DOHH2 (cell line): Measurements from ENCODE around the gene ANKRD55.

Source experiments
- CTCF ChIP-seq: fragments of 200-600 bp; sonication (generic); IDR thresholded peaks from one replicate; pipeline ENCODE4 v1.5.1; 2014; ENCODE audit warnings: antibody characterized with exemption, mild to moderate bottlenecking, low read depth, low read length; ENCODE audit not compliant: poor library complexity, severe bottlenecking
- EZH2phosphoT487 ChIP-seq: fragments of 200-600 bp; sonication (generic); IDR thresholded peaks from 2 replicates; pipeline ENCODE4 v1.6.1; 2017; ENCODE audit warnings: borderline replicate concordance, mild to moderate bottlenecking, antibody characterized with exemption, low read length, moderate library complexity, mixed read lengths

- no peak for TF ChIP-seq EZH2phosphoT487
- no peak for TF ChIP-seq CTCF
These were observed 180.4 kb downstream of the ANKRD55 start for GRCh38 chr5:56052735-56053134.
